Measurements from ENCODE around the gene LILRA2.

GRCh38 chr19:54558339-54558738 lies 15.3 kb upstream of the LILRA2 start:
- TF ChIP-seq CTCF (IDR thresholded peaks at IDR 0.05): no peak
- TF ChIP-seq POLR2A (IDR thresholded peaks at IDR 0.05): no peak
